Transverse colon (tissue), 4 donors: ENCODE results near the gene VAV2. TPM values are rescaled to one million over a fixed set of nuclear protein-coding genes. Genes with fewer than 3 reads are reported as not detected.

Experiments used
- DNase-seq: peaks from one replicate; pipeline ENCODE4 v3.0.0-alpha.2; 2019
- H3K27ac ChIP-seq, 4 donors: fragments of 200-600 bp; sonication (generic); 2 replicates each; pipeline ENCODE4 v1.5.1; 2016 to 2018; ENCODE audit warnings: inconsistent platforms in 4 of 4
- H3K27me3 ChIP-seq: fragments of 200-600 bp; sonication (generic); 2 replicates; pipeline ENCODE4 v1.5.1; 2017; ENCODE audit warnings: inconsistent platforms
- H3K36me3 ChIP-seq, 4 donors: fragments of 200-600 bp; sonication (generic); 2 replicates each; pipeline ENCODE4 v1.5.1; 2017 to 2019; ENCODE audit warnings: inconsistent platforms in 4 of 4
- H3K4me1 ChIP-seq, 4 donors: fragments of 200-600 bp; sonication (generic); 2 replicates each; pipeline ENCODE4 v1.5.1; 2017 to 2020; ENCODE audit warnings: inconsistent platforms in 4 of 4
- H3K4me3 ChIP-seq, 4 donors: fragments of 200-600 bp; sonication (generic); 1 replicate in 1 of 4; 2 replicates in 3 of 4; pipeline versions ENCODE4 v1.5.1 to v1.6.1; 2017 to 2019; ENCODE audit warnings: inconsistent platforms in 4 of 4
- H3K9me3 ChIP-seq, 2 donors: fragments of 200-600 bp; sonication (generic); 2 replicates each; pipeline ENCODE4 v1.5.1; 2017 to 2019; ENCODE audit warnings: inconsistent platforms in 2 of 2
- EP300 ChIP-seq: sonication (generic); formaldehyde crosslinking; IDR thresholded peaks from one replicate; pipeline ENCODE4 v1.6.1; 2017; ENCODE audit warnings: antibody characterized with exemption, low read depth
- POLR2A ChIP-seq: fragments of 450-650 bp; IDR thresholded peaks from one replicate; pipeline ENCODE4 v1.6.1; 2016; ENCODE audit warnings: antibody characterized with exemption, mild to moderate bottlenecking, moderate library complexity
- POLR2AphosphoS5 ChIP-seq, 3 donors: sonication (generic); formaldehyde crosslinking; IDR thresholded peaks; one replicate each; pipeline ENCODE4 v1.6.1; 2016; ENCODE audit warnings: antibody characterized with exemption in 3 of 3
- WGBS, 2 donors: methylation state at CpG; one replicate each; pipeline ENCODE4 v1.1.5; 2018; ENCODE audit warnings: low coverage in 1 of 2; 5-methylcytosine and 5-hydroxymethylcytosine counted together
- in situ Hi-C, 4 donors: fragments of 200-750 bp; cut with MboI; loops; one replicate each; pipeline versions ENCODE4 v1.15.0 to v1.15.1; 2017; ENCODE audit warnings: low sequenced_read_pairs in 3 of 4, low pct_ligation_motif_present in 1 of 4, low pct_unique_long_range_greater_than_20kb in 1 of 4
- intact Hi-C: fragments of 100-400 bp; cut with DNase I; formaldehyde crosslinking; loops from one replicate; pipeline ENCODE4 v1.15.1; 2023; ENCODE audit warnings: low total_unique reads
- total RNA-seq, 4 donors: library from RNA; depleted of rRNA; stranded (reverse); fragments of >200 nt; gene quantifications; one replicate each; pipeline ENCODE4 v1.1.0, GENCODE V29; 2016
- TF ChIP-seq, protein P1 (sequence below), 5 experiments: fragments of 200-600 bp in 3 of 5; fragments of 450-650 bp in 2 of 5; sonication (generic) in 3 of 5; IDR thresholded peaks; 1 replicate in 2 of 5; 2 replicates in 3 of 5; pipeline ENCODE4 v1.5.1; 2016 to 2017; ENCODE audit warnings: antibody characterized with exemption in 5 of 5, inconsistent platforms in 3 of 5, mild to moderate bottlenecking in 2 of 5, moderate library complexity in 1 of 5

VAV2 gene
- total RNA-seq, 4 donors from 2014 or later = 8.2 to 52.4 (median 24.5) TPM

DNA sequence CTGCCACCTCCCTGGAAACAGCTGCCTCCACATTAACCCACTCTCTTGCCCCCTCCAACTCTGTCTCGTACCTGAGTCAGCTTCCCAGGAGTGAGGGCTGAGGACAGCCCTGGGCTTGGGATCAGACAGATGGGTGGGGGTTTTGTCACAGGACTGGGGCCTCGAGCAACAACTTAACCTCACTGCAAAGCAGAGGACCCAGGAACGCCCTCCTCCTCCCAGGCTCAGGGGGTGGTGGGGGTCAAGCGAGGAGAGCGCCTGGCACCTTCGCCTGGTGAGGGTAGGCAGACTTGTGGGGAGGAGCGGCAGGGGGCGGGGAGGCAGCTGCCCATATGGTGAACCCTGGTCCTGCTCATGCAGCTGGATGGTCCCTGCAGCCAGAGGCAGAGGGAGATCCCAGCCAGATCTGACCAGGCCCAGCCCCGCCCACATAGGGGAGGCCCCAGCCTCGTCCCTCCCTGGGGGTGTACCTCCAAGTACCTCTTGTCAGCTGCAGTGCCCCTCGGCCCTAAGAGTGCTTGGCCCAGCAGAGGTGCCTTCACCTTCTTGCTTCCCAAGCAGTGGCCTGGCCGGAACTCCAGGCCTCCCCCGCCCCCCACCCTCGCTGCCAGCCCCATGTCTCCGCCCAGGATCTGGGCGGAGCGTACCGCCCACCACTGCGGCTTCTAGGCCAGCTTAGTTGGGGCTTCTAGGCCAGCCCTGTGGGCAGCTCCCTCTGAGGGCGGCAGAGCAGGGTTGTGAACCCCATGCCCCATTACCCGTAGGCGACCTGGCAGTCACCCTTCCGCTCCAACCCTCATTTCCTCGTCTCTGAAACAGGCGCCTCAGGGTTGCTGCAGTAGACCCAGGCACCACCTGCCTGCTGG is 254.1 kb downstream of the VAV2 start, which contains the start of gene SARDH:
Gene SARDH (minus strand): TSS at position 579 of the 866 bp plus-strand sequence. CDS start 4,179 bp downstream, outside the sequence.
- Histone ChIP-seq H3K4me3 (peak within 1 kb of the TSS in 3 of 4 donors; percentile 24 to 51 (median 29)), H3K27ac (peak within 1 kb of the TSS in 1 of 4 donors; percentile 14), H3K36me3 (no peaks in the 10 kb centered on the region), H3K9me3 (no peaks in the 10 kb centered on the region), H3K27me3 (no peaks in the 10 kb centered on the region), H3K4me1 (peaks cover 0 to 15% (median 10%) of the 10 kb centered on the region in 4 donors)
- TF ChIP-seq, protein P1, sequence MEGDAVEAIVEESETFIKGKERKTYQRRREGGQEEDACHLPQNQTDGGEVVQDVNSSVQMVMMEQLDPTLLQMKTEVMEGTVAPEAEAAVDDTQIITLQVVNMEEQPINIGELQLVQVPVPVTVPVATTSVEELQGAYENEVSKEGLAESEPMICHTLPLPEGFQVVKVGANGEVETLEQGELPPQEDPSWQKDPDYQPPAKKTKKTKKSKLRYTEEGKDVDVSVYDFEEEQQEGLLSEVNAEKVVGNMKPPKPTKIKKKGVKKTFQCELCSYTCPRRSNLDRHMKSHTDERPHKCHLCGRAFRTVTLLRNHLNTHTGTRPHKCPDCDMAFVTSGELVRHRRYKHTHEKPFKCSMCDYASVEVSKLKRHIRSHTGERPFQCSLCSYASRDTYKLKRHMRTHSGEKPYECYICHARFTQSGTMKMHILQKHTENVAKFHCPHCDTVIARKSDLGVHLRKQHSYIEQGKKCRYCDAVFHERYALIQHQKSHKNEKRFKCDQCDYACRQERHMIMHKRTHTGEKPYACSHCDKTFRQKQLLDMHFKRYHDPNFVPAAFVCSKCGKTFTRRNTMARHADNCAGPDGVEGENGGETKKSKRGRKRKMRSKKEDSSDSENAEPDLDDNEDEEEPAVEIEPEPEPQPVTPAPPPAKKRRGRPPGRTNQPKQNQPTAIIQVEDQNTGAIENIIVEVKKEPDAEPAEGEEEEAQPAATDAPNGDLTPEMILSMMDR (IDR thresholded peaks at IDR 0.05) = no peak
- TF ChIP-seq EP300 (no peak), POLR2AphosphoS5 (IDR thresholded peaks at IDR 0.05) (no peak), POLR2A (no peak)
- WGBS, 2 donors = 28% methylated on average over 21 of the region's 25 CpGs; no CpG with 5 or more reads in 1 of the 2 donors
- intact Hi-C loops = no loop called here
- peak; percentile 52 for DNase-seq
- in situ Hi-C loops = no loop called here

DNA sequence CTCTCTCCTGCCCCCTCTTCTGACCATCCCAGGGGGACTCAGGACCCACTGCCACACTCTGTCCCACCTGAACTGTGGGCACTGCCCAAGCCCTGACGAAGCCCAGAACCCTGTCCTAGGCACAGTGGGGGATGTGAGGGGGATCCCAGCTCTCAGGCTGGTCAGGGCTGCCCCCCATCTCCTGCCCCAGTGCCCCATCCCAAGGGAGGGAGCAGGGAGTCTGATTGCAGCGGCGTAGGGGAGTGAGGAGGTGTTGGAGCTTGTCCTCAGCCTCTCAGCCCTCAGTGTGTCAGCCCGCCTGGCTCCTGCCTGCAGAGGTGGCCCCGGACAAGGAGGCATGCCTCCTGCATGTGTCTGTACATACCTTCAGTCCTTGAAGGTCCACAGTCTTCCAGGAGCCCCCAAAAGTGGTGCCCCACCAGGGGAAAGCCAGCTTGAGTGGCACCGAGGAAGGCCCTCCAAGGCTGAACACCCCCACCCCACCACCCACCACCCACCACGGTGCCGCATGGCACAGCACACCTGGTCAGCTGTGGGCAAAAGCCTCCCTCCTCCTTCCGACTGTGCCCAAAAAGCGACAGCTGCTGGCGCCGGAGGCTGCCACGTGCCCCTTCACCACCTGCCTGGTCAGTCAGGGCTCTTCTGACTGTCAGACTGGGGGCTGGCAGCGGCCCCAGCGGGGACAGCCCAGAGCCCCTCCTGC is 254.9 kb downstream of the VAV2 start:
- in situ Hi-C loops = no loop called here
- 82% methylated on average over 12 of the region's 15 CpGs; no CpG with 5 or more reads in 1 of the 2 donors for WGBS, 2 donors
- intact Hi-C loops = no loop called here

DNA sequence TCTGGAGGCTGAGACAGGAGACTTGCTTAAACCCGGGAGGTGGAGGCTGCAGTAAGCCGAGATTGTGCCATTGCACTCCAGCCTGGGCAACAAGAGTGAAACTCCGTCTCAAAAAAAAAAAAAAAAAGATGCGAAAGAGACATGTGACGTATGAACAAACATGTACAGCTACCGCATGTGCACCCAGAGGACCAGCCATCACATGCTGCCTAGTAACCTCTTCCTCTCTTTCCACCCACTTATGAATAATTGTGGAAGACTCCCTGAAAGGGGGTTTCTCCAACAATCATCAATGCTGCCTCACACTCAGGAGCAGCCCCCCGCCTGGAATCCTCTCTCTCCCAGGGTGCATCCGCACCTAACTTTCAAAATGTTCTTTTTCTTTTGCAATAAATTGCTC is 256.2 kb downstream of the VAV2 start:
- Histone ChIP-seq H3K9me3 (no peaks in the 10 kb centered on the region), H3K4me1 (peaks cover 0 to 15% (median 10%) of the 10 kb centered on the region in 4 donors), H3K36me3 (no peaks in the 10 kb centered on the region), H3K4me3 (no peak overlapping the region), H3K27ac (no peak overlapping the region), H3K27me3 (no peaks in the 10 kb centered on the region)
- TF ChIP-seq, protein P1 (IDR thresholded peaks at IDR 0.05) = no peak
- TF ChIP-seq POLR2AphosphoS5 (IDR thresholded peaks at IDR 0.05) (no peak), POLR2A (no peak), EP300 (no peak)
- in situ Hi-C loops (no loop called here), intact Hi-C loops (no loop called here)
- WGBS, 2 donors = 61 to 74% methylated on average over 5 to 8 of the region's 8 CpGs
- DNase-seq = no peak

More for the DNA sequence above, 254.9 kb downstream of the VAV2 start:
- H3K4me3 ChIP-seq = peak overlapping the region in 2 of 4 donors; percentile 24 to 51
- H3K36me3 ChIP-seq = no peaks in the 10 kb centered on the region
- DNase-seq = no peak
- no peaks in the 10 kb centered on the region for H3K27me3 ChIP-seq
- H3K4me1 ChIP-seq = peaks cover 0 to 15% (median 10%) of the 10 kb centered on the region in 4 donors
- no peak overlapping the region for H3K27ac ChIP-seq
- no peaks in the 10 kb centered on the region for H3K9me3 ChIP-seq
- TF ChIP-seq, protein P1 (IDR thresholded peaks at IDR 0.05) = no peak
- TF ChIP-seq POLR2A (no peak), EP300 (no peak), POLR2AphosphoS5 (IDR thresholded peaks at IDR 0.05) (no peak)

DNA sequence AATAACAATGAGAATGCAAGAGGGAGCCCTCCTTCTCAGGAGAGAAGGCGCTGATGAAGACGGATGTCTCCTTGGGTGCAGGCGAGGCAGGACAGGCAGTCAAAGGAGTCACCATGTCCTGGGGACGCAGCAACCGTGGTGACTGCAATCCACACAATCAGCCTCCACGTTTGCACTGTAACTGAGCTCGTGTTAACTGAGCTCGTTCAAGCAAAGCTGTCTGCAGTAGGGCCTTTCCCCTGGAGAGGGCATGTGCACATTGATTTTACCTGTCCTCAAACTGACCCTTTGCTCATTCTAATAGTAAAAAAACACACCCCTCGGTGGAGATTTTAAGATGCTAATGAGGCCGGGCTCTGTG is 256.7 kb downstream of the VAV2 start:
- TF ChIP-seq EP300 = no peak
- Histone ChIP-seq H3K27ac (no peak overlapping the region), H3K4me1 (peaks cover 0 to 15% (median 10%) of the 10 kb centered on the region in 4 donors), H3K9me3 (no peaks in the 10 kb centered on the region), H3K27me3 (no peaks in the 10 kb centered on the region), H3K36me3 (no peaks in the 10 kb centered on the region), H3K4me3 (no peak overlapping the region)
- intact Hi-C loops (no loop called here), in situ Hi-C loops (no loop called here)
- DNase-seq = no peak
- 65% methylated on average over 10 of the region's 10 CpGs; no CpG with 5 or more reads in 1 of the 2 donors for WGBS, 2 donors
